Measurements from ENCODE around the gene CMIP.

The CMIP gene

GRCh38 chr16:81549547-81550431 is 105.2 kb downstream of the CMIP start:
- H3K4me2 ChIP-seq, result peak overlapping the region; percentile 33 to 84 (median 59); a peak in 19 of 22 replicates
- H3K4me1 ChIP-seq, result peaks cover 78 to 94% (median 90%) of the 10 kb centered on the region in 10 experiments
- H3K36me3 ChIP-seq, result peaks cover 2 to 45% (median 14%) of the 10 kb centered on the region in 11 experiments; a peak in 17 of 22 replicates
- no peaks in the 10 kb centered on the region for H3K27me3 ChIP-seq
- no peak overlapping the region for H3K4me3 ChIP-seq
- H3K9me3 ChIP-seq (replicated peaks in 1 of 11), result no peaks in the 10 kb centered on the region
- H3K27ac ChIP-seq, result peak overlapping the region in 1 of 11 experiments; percentile 4; a peak in 1 of 22 replicates
- peaks cover 100% of the 10 kb centered on the region in 11 experiments for H4K20me1 ChIP-seq
- no peak for TF ChIP-seq Cebpa-rat (IDR thresholded peaks at IDR 0.05)
- no peak overlapping the region for H3K9ac ChIP-seq

GRCh38 chr16:81550432-81550808 is 105.8 kb downstream of the CMIP start:
- Histone ChIP-seq H3K36me3 (peaks cover 8 to 50% (median 21%) of the 10 kb centered on the region in 11 experiments; a peak in 19 of 22 replicates), H3K27ac (peak overlapping the region in 1 of 11 experiments; percentile 4; a peak in 1 of 22 replicates), H3K4me3 (no peak overlapping the region), H4K20me1 (peaks cover 100% of the 10 kb centered on the region in 11 experiments), H3K4me2 (peak overlapping the region; percentile 33 to 84 (median 59); a peak in 21 of 22 replicates), H3K4me1 (peaks cover 72 to 87% (median 84%) of the 10 kb centered on the region in 10 experiments), H3K9ac (0 out of 22 replicates have a peak overlapping the region, but pooled peaks of 1 of the 11 experiments have one; percentile 25), H3K9me3 (replicated peaks in 1 of 11) (no peaks in the 10 kb centered on the region), H3K27me3 (no peaks in the 10 kb centered on the region)
- TF ChIP-seq Cebpa-rat (IDR thresholded peaks at IDR 0.05), result no peak

GRCh38 chr16:81551151-81551808 is 106.7 kb downstream of the CMIP start:
- H3K36me3 ChIP-seq, result peaks cover 12 to 53% (median 27%) of the 10 kb centered on the region in 11 experiments; a peak in 18 of 22 replicates
- H3K27ac ChIP-seq, result peak overlapping the region in 3 of 11 experiments; percentile 6 to 28 (median 25); a peak in 2 of 22 replicates
- H3K9me3 ChIP-seq (replicated peaks in 1 of 11), result no peaks in the 10 kb centered on the region
- peaks cover 63 to 79% (median 75%) of the 10 kb centered on the region in 10 experiments for H3K4me1 ChIP-seq
- H3K9ac ChIP-seq, result 0 out of 22 replicates have a peak overlapping the region, but pooled peaks of 1 of the 11 experiments have one; percentile 24
- no peak for TF ChIP-seq Cebpa-rat (IDR thresholded peaks at IDR 0.05)
- H3K4me3 ChIP-seq, result no peak overlapping the region
- H4K20me1 ChIP-seq, result peaks cover 100% of the 10 kb centered on the region in 11 experiments
- H3K4me2 ChIP-seq, result peak overlapping the region; percentile 33 to 84 (median 59)
- no peaks in the 10 kb centered on the region for H3K27me3 ChIP-seq

DNA sequence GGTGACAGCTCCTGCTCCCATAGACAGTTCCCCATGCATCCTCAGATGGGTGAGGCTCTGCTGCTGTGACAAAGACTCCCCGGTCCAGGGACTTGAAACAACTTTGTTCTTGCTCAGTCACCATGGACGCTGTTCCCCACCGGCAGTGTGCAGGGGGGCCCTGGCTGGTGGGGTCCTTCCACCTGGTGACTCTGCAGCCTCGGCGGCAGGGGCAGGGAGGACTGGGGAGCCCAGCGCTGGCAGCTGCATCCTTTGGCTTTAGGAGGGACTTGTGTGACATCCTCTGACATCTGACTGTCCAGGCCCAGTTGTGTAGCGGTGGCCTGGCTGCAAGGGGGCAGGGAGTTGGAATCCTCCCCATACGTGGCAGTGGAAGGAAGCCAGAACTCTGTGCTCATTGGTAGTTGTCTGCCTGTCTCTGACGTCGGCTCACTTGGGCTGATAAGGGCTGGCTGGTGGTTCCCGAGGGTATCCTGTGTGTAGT is 107.3 kb downstream of the CMIP start:
- Histone ChIP-seq H3K4me1 (peaks cover 57 to 73% (median 69%) of the 10 kb centered on the region in 10 experiments), H3K4me3 (no peak overlapping the region), H3K27ac (peak overlapping the region in 2 of 11 experiments; percentile 25 to 28; a peak in 2 of 22 replicates), H3K27me3 (no peaks in the 10 kb centered on the region), H3K9me3 (replicated peaks in 1 of 11) (no peaks in the 10 kb centered on the region), H3K9ac (0 out of 22 replicates have a peak overlapping the region, but pooled peaks of 1 of the 11 experiments have one; percentile 24), H3K4me2 (peak overlapping the region; percentile 33 to 84 (median 59); a peak in 21 of 22 replicates), H4K20me1 (peaks cover 100% of the 10 kb centered on the region in 11 experiments), H3K36me3 (peaks cover 12 to 59% (median 28%) of the 10 kb centered on the region in 11 experiments; a peak in 18 of 22 replicates)
- TF ChIP-seq Cebpa-rat (IDR thresholded peaks at IDR 0.05), result no peak

GRCh38 chr16:81552743-81553079 is 108.1 kb downstream of the CMIP start:
- H3K9me3 ChIP-seq (replicated peaks in 1 of 11), result no peaks in the 10 kb centered on the region
- peaks cover 49 to 65% (median 61%) of the 10 kb centered on the region in 10 experiments for H3K4me1 ChIP-seq
- H3K27me3 ChIP-seq, result no peaks in the 10 kb centered on the region
- no peak for TF ChIP-seq Cebpa-rat (IDR thresholded peaks at IDR 0.05)
- H3K4me2 ChIP-seq, result peak overlapping the region in 8 of 11 experiments; percentile 14 to 65 (median 55); a peak in 11 of 22 replicates
- H3K36me3 ChIP-seq, result peaks cover 12 to 63% (median 28%) of the 10 kb centered on the region in 11 experiments; a peak in 18 of 22 replicates
- no peak overlapping the region for H3K4me3 ChIP-seq
- H3K9ac ChIP-seq, result peak overlapping the region in 1 of 11 experiments; percentile 6; a peak in 1 of 22 replicates
- H4K20me1 ChIP-seq, result peaks cover 100% of the 10 kb centered on the region in 11 experiments
- H3K27ac ChIP-seq, result no peak overlapping the region

DNA sequence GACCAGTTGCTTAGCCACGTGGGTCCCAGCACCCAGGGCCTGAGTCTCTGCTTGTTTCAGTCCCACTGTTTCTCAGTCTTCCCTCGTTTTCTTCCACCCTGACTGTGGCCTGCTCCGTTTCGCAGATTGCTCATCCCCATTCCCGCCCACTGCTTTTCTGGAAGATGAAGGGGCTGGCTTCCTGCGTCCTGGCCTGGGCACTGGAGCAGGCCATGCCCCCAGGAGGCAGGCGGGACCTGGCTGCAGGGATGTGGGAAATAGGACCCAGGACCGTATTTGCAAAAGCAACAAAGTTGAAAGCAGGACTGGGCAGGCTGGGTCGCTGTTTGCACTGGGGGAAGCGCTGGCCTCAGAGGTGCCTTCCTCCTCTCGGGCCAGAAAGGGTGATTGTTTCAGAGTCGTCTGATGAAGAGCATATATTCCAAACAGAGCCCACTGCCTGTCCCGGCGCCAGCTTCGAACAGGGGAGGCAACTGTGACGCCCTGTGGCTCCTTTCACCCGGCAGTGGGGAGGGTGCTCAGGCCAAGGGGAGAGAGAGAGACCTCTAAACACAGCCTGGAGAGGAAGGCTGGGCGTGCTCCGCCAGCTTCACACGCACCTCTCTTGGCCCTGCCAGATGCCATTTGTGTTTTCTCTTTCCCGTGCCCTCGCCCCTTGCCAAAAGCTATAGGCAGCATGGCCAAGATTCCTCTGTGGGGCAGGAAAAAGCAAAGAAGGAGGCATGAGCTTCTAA is 108.6 kb downstream of the CMIP start:
- Histone ChIP-seq H3K4me3 (no peak overlapping the region), H3K27me3 (no peaks in the 10 kb centered on the region), H3K36me3 (peaks cover 12 to 63% (median 31%) of the 10 kb centered on the region in 11 experiments; a peak in 19 of 22 replicates), H3K27ac (0 out of 22 replicates have a peak overlapping the region, but pooled peaks of 1 of the 11 experiments have one; percentile 5), H4K20me1 (peaks cover 100% of the 10 kb centered on the region in 11 experiments), H3K4me2 (peak overlapping the region in 6 of 11 experiments; percentile 7 to 65 (median 38); a peak in 7 of 22 replicates), H3K9me3 (replicated peaks in 1 of 11) (no peaks in the 10 kb centered on the region), H3K4me1 (peaks cover 45 to 61% (median 58%) of the 10 kb centered on the region in 10 experiments), H3K9ac (peak overlapping the region in 1 of 11 experiments; percentile 6; a peak in 1 of 22 replicates)
- no peak for TF ChIP-seq Cebpa-rat (IDR thresholded peaks at IDR 0.05)

DNA sequence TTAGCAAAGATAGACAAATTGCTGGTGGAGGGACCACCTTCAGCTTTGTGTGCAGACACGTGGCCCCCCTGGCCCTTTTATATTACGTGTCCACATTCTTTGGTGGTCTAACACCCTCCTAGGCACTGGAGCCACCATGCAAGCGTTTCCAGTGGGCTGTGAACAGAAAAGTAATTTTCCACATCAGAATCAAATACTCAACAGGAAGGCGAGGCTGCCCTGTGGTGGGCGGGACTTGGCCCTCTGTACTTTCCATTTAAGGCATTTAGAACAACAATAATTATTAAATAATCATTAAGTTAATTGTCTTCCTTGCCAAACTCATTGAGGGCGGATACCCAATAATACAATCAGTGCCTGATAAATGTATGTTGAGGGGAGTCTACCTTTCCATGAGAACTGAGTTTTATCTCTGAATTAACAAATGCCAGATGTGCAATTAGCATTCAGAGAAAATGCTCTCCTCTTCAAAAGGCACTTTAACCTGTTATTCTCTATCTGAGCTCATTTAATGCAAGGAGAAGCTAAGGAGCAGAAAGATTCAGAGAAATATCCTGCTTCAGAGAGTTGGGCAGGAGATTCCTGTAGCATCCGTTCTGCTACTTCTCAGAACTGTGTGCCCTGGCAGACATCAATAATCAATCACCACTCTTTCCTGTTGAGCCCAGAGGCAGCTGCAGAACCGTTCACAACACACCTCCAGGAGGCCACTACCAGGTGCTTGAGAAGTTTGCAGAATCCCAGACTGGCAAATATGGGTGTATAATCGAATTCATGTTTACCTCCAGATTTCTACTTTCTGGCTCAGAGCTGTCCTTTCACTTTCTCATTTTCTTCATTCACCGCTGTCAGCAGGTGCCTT is 109.4 kb downstream of the CMIP start:
- Histone ChIP-seq H3K36me3 (peaks cover 12 to 65% (median 36%) of the 10 kb centered on the region in 11 experiments; a peak in 19 of 22 replicates), H3K27me3 (no peaks in the 10 kb centered on the region), H3K9ac (no peak overlapping the region), H3K4me1 (peaks cover 51 to 61% (median 59%) of the 10 kb centered on the region in 10 experiments), H4K20me1 (peaks cover 100% of the 10 kb centered on the region in 11 experiments), H3K9me3 (replicated peaks in 1 of 11) (no peaks in the 10 kb centered on the region), H3K4me2 (peak overlapping the region in 5 of 11 experiments; percentile 7 to 65 (median 23); a peak in 1 of 22 replicates), H3K4me3 (no peak overlapping the region), H3K27ac (0 out of 22 replicates have a peak overlapping the region, but pooled peaks of 1 of the 11 experiments have one; percentile 5)
- TF ChIP-seq Cebpa-rat (IDR thresholded peaks at IDR 0.05), result no peak
